Skeletal muscle tissue (tissue), 4 donors: ENCODE measurements around the gene CMA1. TPM values are rescaled to one million over a fixed set of nuclear protein-coding genes. Genes with fewer than 3 reads are reported as not detected.
"Not testable (repeated sequence)": the region's sequence is repeated elsewhere in the genome, so short reads cannot be mapped to it uniquely, and the experiment has no call there.

Experiments used
- H3K27ac ChIP-seq: one replicate; pipeline ENCODE4 v1.7.0; 2013; ENCODE audit warnings: mild to moderate bottlenecking, low read depth, low read length, inconsistent platforms
- H3K27me3 ChIP-seq, 3 donors: one replicate each; pipeline ENCODE4 v1.7.0; 2013; ENCODE audit warnings: low read length in 3 of 3; ENCODE audit not compliant: control insufficient read depth in 3 of 3, insufficient read depth in 3 of 3
- H3K36me3 ChIP-seq, 3 donors: one replicate each; pipeline ENCODE4 v1.7.0; 2013; ENCODE audit warnings: low read length in 3 of 3; ENCODE audit not compliant: control insufficient read depth in 3 of 3, insufficient read depth in 3 of 3
- H3K4me1 ChIP-seq, 3 donors: one replicate each; pipeline ENCODE4 v1.7.0; 2013; ENCODE audit warnings: low read length in 3 of 3, mild to moderate bottlenecking in 3 of 3; ENCODE audit not compliant: control insufficient read depth in 3 of 3, insufficient read depth in 3 of 3
- H3K4me3 ChIP-seq, 3 donors: one replicate each; pipeline ENCODE4 v1.7.0; 2013; ENCODE audit warnings: low read length in 3 of 3
- H3K9ac ChIP-seq, 3 donors: one replicate each; pipeline ENCODE4 v1.7.0; 2013; ENCODE audit warnings: low read length in 3 of 3, mild to moderate bottlenecking in 3 of 3, moderate library complexity in 2 of 3, low read depth in 1 of 3
- H3K9me3 ChIP-seq, 3 donors: one replicate each; pipeline ENCODE4 v1.7.0; 2013; ENCODE audit warnings: low read length in 3 of 3; ENCODE audit not compliant: control insufficient read depth in 3 of 3
- total RNA-seq: library from RNA; depleted of rRNA; stranded (reverse); fragments of >200 nt; gene quantifications from one replicate; pipeline ENCODE4 v1.2.3, GENCODE V29; 2014
- donor health status: Osteomylitis.

CMA1 gene, protein sequence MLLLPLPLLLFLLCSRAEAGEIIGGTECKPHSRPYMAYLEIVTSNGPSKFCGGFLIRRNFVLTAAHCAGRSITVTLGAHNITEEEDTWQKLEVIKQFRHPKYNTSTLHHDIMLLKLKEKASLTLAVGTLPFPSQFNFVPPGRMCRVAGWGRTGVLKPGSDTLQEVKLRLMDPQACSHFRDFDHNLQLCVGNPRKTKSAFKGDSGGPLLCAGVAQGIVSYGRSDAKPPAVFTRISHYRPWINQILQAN
- total RNA-seq, result 0.52 TPM

- H3K9me3 ChIP-seq, result no peaks in the 10 kb centered on the region
- H3K36me3 ChIP-seq, result no peaks in the 10 kb centered on the region
- H3K4me3 ChIP-seq, result no peak within 1 kb of the TSS
- H3K27me3 ChIP-seq, result peaks cover 0 to 3% (median 0%) of the 10 kb centered on the region in 3 donors
- no peak within 1 kb of the TSS for H3K27ac ChIP-seq
- no peaks in the 10 kb centered on the region for H3K4me1 ChIP-seq
- H3K9ac ChIP-seq, result no peak within 1 kb of the TSS
Measured at GRCh38 chr14:24508155-24508840, at the start of gene CMA1. TSS of gene CMA1 (minus strand) at chr14:24508265. CDS start at chr14:24508235, 30 bp downstream.

DNA sequence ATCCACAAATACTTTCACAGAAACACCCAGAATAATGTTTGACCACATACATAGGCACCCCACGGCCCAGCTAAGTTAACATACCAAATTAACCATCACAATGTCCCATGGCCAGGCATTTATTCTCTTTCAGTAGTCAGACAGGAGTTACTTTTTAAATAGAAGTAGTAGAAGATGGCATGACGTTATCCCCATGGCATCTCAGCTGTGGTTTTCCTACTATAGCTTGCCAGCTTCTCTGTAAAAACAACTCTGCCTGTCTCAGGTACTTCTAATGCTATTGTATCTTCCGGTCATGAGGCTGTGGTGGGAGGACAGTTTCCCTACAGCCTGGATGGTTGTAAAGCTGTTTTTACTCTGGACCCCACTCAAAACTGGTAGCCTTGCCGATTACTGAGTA is 48.7 kb upstream of the CMA1 start:
- H3K4me3 ChIP-seq, result no peak overlapping the region
- H3K36me3 ChIP-seq, result no peaks in the 10 kb centered on the region
- H3K27ac ChIP-seq, result no peak overlapping the region
- H3K9ac ChIP-seq, result no peak overlapping the region
- H3K4me1 ChIP-seq, result no peaks in the 10 kb centered on the region
- H3K9me3 ChIP-seq, result peaks cover 0 to 5% (median 0%) of the 10 kb centered on the region in 3 donors
- H3K27me3 ChIP-seq, result no peaks in the 10 kb centered on the region

DNA sequence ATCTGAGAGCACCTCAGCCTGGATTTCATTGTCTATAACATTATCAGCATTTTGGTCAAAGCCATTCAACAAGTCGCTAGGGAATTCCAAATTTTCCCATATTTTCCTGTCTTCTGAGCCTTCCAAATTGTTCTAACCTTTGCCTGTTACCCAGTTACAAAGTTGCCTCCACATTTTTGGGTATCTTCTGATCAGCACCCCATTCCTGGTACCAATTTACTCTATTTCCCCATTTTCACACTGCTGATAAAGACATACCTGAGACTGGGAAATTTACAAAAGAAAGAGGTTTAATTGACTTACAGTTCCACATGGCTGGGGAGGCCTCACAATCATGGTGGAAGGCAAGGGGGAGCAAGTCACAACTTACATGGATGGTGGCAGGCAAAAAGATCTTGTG is 41.0 kb upstream of the CMA1 start:
- H3K27ac ChIP-seq, H3K9ac ChIP-seq, H3K9me3 ChIP-seq, H3K4me3 ChIP-seq, H3K4me1 ChIP-seq, H3K36me3 ChIP-seq, H3K27me3 ChIP-seq: not testable (repeated sequence)

DNA sequence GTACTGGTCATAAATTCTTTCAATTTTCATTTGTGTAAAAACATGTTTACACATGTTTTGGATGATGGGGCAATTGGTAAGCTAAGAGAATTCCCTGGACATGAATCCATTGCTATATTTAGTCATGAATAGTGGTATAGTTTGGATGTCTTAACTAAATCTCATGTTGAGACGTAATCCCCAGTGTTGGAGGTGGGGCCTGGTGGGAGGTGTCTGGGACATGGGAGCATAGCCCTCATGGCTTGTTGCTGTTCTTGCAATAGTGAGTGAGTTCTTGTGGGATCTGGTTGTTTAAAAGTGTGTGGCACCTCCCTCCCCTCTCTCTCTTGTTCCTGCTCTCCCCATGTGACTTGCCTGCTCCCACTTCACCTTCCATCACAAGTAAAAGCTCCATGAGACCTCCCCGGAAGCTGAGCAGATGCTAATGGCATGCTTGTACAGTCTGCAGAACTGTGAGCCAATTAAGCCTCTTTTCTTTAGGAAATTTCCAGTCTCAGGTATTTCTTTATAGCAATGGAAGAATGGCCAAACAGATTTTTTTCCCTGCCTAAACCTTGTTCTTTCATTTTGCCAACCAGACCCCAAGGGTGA is 34.4 kb upstream of the CMA1 start:
- H3K36me3 ChIP-seq, result no peaks in the 10 kb centered on the region
- H3K9me3 ChIP-seq, result no peaks in the 10 kb centered on the region
- H3K4me1 ChIP-seq, result no peaks in the 10 kb centered on the region
- no peak overlapping the region for H3K9ac ChIP-seq
- no peak overlapping the region for H3K27ac ChIP-seq
- no peaks in the 10 kb centered on the region for H3K27me3 ChIP-seq
- H3K4me3 ChIP-seq, result no peak overlapping the region

DNA sequence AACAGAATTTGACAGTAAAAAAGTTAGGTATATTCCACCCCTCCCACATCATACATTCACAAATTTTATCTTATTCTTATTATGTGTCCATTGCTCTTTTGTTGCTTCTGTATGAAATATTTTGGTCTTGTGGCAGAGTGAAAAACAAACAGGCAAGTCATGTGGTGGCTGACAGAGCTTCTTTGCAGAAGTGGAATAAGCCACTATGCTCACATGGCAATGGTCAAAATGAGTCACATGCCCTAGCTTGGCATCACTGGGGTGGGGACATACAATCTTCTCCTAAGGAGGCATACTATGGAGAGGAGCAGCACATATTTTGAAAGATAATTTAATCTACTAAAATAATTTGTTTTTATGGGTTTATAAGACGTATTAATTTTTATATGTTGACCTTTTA is 27.7 kb upstream of the CMA1 start:
- no peaks in the 10 kb centered on the region for H3K27me3 ChIP-seq
- no peak overlapping the region for H3K9ac ChIP-seq
- H3K4me1 ChIP-seq, result no peaks in the 10 kb centered on the region
- H3K4me3 ChIP-seq, result no peak overlapping the region
- H3K27ac ChIP-seq, result no peak overlapping the region
- no peaks in the 10 kb centered on the region for H3K36me3 ChIP-seq
- H3K9me3 ChIP-seq, result peaks cover 0 to 3% (median 0%) of the 10 kb centered on the region in 3 donors

DNA sequence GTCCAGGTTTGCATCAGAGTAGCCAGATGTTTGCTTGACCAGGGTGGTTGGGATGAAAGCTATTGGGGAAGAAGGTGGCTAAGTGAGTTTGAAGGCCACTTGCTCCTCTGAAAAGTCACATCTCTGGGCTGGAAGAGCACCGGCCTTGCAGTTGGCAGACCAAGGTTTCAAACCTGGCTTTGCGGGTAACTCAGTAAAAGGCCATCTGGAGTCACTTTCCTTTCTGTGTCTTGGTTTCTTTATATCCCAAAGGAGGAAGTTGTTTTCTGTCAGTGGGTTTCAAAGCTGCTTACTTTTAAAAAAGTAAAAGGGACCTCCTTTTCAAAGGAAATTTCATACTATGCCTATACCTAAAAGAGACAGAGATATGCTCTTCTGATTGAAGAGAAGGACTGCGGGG is 26.2 kb upstream of the CMA1 start:
- Histone ChIP-seq H3K36me3 (no peaks in the 10 kb centered on the region), H3K9ac (no peak overlapping the region), H3K27ac (no peak overlapping the region), H3K9me3 (peaks cover 0 to 3% (median 0%) of the 10 kb centered on the region in 3 donors), H3K4me3 (no peak overlapping the region), H3K4me1 (no peaks in the 10 kb centered on the region), H3K27me3 (no peaks in the 10 kb centered on the region)

DNA sequence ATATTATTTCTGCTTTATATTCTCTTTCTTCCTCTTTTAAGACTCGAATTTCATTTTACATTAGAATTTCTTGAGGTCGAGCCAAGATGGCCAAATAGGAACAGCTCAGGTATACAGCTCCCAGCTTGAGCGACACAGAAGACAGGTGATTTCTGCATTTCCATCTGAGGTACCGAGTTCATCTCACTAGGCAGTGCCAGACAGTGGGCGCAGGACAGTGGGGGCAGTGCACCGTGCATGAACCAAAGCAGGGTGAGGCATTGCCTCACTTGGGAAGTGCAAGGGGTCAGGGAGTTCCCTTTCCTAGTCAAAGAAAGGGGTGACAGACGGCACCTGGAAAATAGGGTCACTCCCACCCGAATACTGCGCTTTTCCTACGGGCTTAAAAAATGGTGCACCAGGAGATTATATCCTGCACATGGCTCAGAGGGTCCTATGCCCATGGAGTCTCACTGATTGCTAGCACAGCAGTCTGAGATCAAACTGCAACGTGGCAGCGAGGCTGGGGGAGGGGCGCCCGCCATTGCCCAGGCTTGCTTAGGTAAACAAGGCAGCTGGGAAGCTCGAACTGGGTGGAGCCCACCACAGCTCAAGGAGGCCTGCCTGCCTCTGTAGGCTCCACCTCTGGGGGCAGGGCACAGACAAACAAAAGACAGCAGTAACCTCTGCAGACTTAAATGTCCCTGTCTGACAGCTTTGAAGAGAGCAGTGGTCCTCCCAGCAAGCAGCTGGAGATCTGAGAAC is 18.0 kb upstream of the CMA1 start:
- not testable (repeated sequence) for H3K9ac ChIP-seq, H3K4me1 ChIP-seq, H3K9me3 ChIP-seq, H3K4me3 ChIP-seq, H3K36me3 ChIP-seq, H3K27ac ChIP-seq, H3K27me3 ChIP-seq

DNA sequence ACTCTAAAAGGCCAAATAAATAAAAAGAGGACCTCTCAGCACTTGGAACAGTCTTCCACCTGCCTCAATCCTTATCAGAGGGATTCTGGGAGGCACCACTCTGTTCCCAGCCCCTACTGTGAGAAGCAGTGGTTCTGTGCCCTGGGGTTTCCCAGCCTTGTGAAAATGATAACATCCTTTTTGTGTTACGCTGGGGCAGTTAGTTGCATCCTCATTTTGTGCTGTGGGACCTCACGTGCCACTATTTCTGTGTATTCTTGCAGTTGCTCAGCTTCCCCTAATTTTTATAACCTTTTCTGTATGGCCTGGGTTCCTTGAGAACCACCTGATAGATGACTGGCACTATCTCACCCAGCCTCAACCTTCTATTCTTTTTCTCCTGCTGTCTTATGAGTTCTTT is 10.8 kb upstream of the CMA1 start:
- H3K4me1 ChIP-seq, result no peaks in the 10 kb centered on the region
- H3K4me3 ChIP-seq, result no peak overlapping the region
- H3K9me3 ChIP-seq, result peaks cover 0 to 1% (median 0%) of the 10 kb centered on the region in 3 donors
- H3K36me3 ChIP-seq, result no peaks in the 10 kb centered on the region
- no peaks in the 10 kb centered on the region for H3K27me3 ChIP-seq
- H3K27ac ChIP-seq, result no peak overlapping the region
- H3K9ac ChIP-seq, result no peak overlapping the region

DNA sequence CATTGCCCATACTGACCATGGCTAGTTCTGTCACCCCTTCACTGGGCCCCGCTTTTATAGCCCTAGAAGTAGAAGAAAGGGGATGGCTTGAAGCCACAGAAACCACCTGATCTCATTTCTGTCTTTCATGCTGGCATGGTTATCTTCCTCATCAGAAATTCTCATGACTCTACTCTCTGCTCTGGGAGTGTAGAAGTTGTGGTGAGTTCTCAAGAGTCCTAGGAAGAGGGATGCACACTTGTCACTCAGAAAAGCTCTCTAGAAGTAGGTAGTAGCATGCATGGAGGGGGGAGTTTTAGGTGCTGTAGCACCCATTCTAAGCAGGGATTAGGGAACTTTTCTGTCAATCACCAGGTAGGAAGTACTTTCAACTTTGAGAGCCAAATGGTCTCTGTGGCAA is 6.1 kb upstream of the CMA1 start:
- Histone ChIP-seq H3K4me1 (no peaks in the 10 kb centered on the region), H3K9ac (no peak overlapping the region), H3K4me3 (no peak overlapping the region), H3K9me3 (peaks cover 0 to 1% (median 0%) of the 10 kb centered on the region in 3 donors), H3K27ac (no peak overlapping the region), H3K36me3 (no peaks in the 10 kb centered on the region), H3K27me3 (no peaks in the 10 kb centered on the region)

DNA sequence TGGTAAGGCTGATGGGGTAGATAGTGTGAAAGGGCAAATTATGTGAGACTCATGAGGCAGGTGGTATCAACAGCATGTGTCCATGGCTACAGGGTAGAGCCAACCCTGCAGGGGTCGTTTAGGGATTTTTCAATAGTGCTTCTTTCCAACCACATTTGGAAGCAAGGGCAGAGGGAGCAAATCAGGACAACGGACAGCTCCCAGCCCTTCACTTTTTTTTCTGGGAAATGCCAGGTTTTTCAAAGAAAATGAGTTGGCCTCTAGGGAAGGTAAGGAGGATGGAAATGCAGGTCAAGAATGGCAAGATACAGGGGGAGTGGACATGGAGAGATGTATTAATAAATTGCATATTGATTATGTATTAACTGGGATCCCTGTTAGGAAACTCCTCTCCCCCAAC is 4.9 kb upstream of the CMA1 start:
- no peaks in the 10 kb centered on the region for H3K4me1 ChIP-seq
- no peak overlapping the region for H3K9ac ChIP-seq
- no peak overlapping the region for H3K27ac ChIP-seq
- no peaks in the 10 kb centered on the region for H3K36me3 ChIP-seq
- no peak overlapping the region for H3K4me3 ChIP-seq
- H3K27me3 ChIP-seq, result no peaks in the 10 kb centered on the region
- peaks cover 0 to 1% (median 0%) of the 10 kb centered on the region in 3 donors for H3K9me3 ChIP-seq
